ENCODE measurements around the gene SH2D3A.

DNA sequence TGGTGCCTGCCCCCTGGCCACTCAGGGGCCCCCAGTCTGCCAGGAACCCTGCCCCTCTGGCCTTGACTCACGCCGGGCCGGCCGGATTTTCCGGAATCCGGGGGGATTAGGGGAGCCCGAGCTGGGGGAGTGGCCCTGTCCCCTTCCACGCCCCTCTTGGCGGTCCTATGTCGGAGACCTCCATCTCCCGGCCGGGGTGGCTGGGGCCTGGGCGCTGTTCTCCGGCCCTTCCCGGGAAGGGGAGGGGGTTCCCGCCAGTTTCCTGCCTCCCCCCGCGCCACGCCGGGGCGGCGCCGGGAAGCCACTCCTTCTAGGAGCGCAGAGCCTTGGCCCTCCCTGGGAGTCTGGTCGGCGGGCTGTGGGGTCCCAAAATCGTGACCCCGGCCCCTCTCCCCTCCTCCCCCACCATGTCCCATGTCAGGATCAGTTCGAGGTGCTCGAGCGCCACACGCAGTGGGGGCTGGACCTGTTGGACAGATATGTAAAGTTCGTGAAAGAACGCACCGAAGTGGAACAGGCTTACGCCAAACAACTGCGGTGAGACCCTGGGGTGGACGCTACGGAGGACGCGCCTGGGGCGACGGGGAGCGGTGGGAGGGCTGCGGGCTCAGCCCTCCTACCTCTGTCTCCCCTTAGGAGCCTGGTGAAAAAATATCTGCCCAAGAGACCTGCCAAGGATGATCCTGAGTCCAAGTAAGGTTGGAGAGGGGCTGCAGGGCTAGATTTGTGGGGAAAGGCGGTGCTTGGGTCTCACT is 26.5 kb downstream of the SH2D3A start:
- TF ChIP-seq, protein P1, sequence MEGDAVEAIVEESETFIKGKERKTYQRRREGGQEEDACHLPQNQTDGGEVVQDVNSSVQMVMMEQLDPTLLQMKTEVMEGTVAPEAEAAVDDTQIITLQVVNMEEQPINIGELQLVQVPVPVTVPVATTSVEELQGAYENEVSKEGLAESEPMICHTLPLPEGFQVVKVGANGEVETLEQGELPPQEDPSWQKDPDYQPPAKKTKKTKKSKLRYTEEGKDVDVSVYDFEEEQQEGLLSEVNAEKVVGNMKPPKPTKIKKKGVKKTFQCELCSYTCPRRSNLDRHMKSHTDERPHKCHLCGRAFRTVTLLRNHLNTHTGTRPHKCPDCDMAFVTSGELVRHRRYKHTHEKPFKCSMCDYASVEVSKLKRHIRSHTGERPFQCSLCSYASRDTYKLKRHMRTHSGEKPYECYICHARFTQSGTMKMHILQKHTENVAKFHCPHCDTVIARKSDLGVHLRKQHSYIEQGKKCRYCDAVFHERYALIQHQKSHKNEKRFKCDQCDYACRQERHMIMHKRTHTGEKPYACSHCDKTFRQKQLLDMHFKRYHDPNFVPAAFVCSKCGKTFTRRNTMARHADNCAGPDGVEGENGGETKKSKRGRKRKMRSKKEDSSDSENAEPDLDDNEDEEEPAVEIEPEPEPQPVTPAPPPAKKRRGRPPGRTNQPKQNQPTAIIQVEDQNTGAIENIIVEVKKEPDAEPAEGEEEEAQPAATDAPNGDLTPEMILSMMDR (IDR thresholded peaks at IDR 0.05) = no peak
- TF ChIP-seq EZH2 (IDR thresholded peaks at IDR 0.05; ENCODE audit: borderline replicate concordance, insufficient read depth, low read depth, low read length, poor library complexity, severe bottlenecking) = no peak

Data from B cell (primary cell).